Measurements from ENCODE around the gene RPE.

DNA sequence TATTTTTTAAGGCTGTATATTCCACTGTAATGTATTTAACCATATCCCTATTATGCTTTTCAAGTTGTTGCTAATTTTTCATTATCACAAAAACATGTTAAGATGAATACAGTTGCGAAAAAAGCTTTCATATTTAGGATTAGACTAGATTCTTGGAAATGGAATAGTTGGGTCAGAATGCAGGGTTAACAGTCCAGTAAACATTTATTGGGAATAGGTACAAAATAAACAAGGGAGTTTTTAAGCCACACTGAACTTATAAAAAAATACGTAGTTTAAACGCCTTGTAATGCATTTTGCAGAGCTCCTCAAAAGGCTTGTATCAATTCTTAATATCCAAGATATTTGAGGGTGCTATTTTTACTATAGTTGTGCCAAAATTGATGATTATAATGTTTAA lies 35.6 kb downstream of the RPE start:
- no peak for TF ChIP-seq EZH2phosphoT487 (IDR thresholded peaks at IDR 0.05; ENCODE audit: low read depth)
- TF ChIP-seq, protein P1, sequence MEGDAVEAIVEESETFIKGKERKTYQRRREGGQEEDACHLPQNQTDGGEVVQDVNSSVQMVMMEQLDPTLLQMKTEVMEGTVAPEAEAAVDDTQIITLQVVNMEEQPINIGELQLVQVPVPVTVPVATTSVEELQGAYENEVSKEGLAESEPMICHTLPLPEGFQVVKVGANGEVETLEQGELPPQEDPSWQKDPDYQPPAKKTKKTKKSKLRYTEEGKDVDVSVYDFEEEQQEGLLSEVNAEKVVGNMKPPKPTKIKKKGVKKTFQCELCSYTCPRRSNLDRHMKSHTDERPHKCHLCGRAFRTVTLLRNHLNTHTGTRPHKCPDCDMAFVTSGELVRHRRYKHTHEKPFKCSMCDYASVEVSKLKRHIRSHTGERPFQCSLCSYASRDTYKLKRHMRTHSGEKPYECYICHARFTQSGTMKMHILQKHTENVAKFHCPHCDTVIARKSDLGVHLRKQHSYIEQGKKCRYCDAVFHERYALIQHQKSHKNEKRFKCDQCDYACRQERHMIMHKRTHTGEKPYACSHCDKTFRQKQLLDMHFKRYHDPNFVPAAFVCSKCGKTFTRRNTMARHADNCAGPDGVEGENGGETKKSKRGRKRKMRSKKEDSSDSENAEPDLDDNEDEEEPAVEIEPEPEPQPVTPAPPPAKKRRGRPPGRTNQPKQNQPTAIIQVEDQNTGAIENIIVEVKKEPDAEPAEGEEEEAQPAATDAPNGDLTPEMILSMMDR (IDR thresholded peaks at IDR 0.05; ENCODE audit: low read depth, low read length): no peak

All from OCI-LY3 (cell line).